ENCODE results near the gene OR51F2. TPM values are rescaled to one million over a fixed set of nuclear protein-coding genes. Genes with fewer than 3 reads are reported as not detected.

Gene OR51F2
- total and polyA plus RNA-seq, 2 experiments from 2014 or later: not detected

DNA sequence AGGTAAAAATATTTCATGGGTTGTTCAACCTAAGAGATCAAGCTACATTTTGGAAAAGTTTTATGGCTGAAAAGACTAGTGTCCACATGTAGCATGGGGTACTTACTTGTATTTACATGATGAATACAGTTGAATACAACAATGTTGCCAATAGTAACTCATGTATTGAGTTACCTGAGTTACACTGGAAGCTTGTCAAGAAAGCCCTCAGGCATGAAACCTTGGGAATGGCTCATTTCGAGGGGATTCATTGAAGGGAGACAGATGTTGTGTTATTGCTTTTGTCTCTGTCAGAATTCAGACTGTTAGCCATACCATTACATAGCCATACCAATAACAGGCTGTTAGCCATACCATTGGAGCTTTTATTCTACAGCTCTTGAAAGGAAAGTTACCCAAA, 9.2 kb downstream of the OR51F2 start:
- Histone ChIP-seq H3K4me1 (ENCODE audit: insufficient read depth) (no peaks in the 10 kb centered on the region), H3K9me2 (ENCODE audit: insufficient read depth) (no peaks in the 10 kb centered on the region), H3K79me2 (replicated peaks; ENCODE audit: insufficient read depth) (no peaks in the 10 kb centered on the region), H3K27me3 (ENCODE audit: insufficient read depth) (no peaks in the 10 kb centered on the region), H3K4me2 (no peak overlapping the region), H3F3A (replicated peaks; ENCODE audit: low read depth) (no peaks in the 10 kb centered on the region), H4K20me1 (replicated peaks; ENCODE audit: insufficient read depth) (no peaks in the 10 kb centered on the region), H3K27ac (ENCODE audit: low read depth) (no peak overlapping the region), H3K36me3 (ENCODE audit: insufficient read depth) (no peaks in the 10 kb centered on the region), H2AFZ (no peak overlapping the region), H3K4me3 (no peak overlapping the region)
- H3K27ac Mint-ChIP-seq: no peak overlapping the region
- H3K4me1 Mint-ChIP-seq: no peaks in the 10 kb centered on the region
- no peak for DNase-seq (ENCODE audit: low spot score)
- H3K36me3 Mint-ChIP-seq (ENCODE audit: low read depth): no peaks in the 10 kb centered on the region
- no peak for ATAC-seq
- no peaks in the 10 kb centered on the region for H3K9me3 Mint-ChIP-seq
- TF ChIP-seq, protein P1, sequence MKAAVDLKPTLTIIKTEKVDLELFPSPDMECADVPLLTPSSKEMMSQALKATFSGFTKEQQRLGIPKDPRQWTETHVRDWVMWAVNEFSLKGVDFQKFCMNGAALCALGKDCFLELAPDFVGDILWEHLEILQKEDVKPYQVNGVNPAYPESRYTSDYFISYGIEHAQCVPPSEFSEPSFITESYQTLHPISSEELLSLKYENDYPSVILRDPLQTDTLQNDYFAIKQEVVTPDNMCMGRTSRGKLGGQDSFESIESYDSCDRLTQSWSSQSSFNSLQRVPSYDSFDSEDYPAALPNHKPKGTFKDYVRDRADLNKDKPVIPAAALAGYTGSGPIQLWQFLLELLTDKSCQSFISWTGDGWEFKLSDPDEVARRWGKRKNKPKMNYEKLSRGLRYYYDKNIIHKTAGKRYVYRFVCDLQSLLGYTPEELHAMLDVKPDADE (IDR thresholded peaks at IDR 0.05): no peak
- TF ChIP-seq, protein P2, sequence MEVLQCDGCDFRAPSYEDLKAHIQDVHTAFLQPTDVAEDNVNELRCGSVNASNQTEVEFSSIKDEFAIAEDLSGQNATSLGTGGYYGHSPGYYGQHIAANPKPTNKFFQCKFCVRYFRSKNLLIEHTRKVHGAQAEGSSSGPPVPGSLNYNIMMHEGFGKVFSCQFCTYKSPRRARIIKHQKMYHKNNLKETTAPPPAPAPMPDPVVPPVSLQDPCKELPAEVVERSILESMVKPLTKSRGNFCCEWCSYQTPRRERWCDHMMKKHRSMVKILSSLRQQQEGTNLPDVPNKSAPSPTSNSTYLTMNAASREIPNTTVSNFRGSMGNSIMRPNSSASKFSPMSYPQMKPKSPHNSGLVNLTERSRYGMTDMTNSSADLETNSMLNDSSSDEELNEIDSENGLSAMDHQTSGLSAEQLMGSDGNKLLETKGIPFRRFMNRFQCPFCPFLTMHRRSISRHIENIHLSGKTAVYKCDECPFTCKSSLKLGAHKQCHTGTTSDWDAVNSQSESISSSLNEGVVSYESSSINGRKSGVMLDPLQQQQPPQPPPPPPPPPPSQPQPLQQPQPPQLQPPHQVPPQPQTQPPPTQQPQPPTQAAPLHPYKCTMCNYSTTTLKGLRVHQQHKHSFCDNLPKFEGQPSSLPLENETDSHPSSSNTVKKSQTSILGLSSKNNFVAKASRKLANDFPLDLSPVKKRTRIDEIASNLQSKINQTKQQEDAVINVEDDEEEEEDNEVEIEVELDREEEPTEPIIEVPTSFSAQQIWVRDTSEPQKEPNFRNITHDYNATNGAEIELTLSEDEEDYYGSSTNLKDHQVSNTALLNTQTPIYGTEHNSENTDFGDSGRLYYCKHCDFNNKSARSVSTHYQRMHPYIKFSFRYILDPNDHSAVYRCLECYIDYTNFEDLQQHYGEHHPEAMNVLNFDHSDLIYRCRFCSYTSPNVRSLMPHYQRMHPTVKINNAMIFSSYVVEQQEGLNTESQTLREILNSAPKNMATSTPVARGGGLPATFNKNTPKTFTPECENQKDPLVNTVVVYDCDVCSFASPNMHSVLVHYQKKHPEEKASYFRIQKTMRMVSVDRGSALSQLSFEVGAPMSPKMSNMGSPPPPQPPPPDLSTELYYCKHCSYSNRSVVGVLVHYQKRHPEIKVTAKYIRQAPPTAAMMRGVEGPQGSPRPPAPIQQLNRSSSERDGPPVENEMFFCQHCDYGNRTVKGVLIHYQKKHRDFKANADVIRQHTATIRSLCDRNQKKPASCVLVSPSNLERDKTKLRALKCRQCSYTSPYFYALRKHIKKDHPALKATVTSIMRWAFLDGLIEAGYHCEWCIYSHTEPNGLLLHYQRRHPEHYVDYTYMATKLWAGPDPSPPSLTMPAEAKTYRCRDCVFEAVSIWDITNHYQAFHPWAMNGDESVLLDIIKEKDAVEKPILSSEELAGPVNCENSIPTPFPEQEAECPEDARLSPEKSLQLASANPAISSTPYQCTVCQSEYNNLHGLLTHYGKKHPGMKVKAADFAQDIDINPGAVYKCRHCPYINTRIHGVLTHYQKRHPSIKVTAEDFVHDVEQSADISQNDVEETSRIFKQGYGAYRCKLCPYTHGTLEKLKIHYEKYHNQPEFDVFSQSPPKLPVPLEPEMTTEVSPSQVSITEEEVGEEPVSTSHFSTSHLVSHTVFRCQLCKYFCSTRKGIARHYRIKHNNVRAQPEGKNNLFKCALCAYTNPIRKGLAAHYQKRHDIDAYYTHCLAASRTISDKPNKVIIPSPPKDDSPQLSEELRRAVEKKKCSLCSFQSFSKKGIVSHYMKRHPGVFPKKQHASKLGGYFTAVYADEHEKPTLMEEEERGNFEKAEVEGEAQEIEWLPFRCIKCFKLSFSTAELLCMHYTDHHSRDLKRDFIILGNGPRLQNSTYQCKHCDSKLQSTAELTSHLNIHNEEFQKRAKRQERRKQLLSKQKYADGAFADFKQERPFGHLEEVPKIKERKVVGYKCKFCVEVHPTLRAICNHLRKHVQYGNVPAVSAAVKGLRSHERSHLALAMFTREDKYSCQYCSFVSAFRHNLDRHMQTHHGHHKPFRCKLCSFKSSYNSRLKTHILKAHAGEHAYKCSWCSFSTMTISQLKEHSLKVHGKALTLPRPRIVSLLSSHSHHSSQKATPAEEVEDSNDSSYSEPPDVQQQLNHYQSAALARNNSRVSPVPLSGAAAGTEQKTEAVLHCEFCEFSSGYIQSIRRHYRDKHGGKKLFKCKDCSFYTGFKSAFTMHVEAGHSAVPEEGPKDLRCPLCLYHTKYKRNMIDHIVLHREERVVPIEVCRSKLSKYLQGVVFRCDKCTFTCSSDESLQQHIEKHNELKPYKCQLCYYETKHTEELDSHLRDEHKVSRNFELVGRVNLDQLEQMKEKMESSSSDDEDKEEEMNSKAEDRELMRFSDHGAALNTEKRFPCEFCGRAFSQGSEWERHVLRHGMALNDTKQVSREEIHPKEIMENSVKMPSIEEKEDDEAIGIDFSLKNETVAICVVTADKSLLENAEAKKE (CRISPR knock-in tag; IDR thresholded peaks at IDR 0.05): no peak
- TF ChIP-seq EZH2 (IDR thresholded peaks at IDR 0.05; ENCODE audit: low read depth, unreplicated experiment) (no peak), NANOG (IDR thresholded peaks at IDR 0.05; ENCODE audit: borderline replicate concordance) (no peak), CREB1 (CRISPR knock-in tag; IDR thresholded peaks at IDR 0.05; ENCODE audit: low read depth) (no peak), ZNF114 (CRISPR knock-in tag; IDR thresholded peaks at IDR 0.05) (no peak), POLR2AphosphoS5 (IDR thresholded peaks at IDR 0.05; ENCODE audit: low read depth) (no peak), EZH2phosphoT487 (IDR thresholded peaks at IDR 0.05; ENCODE audit: unreplicated experiment) (no peak), JUNB (IDR thresholded peaks at IDR 0.05; ENCODE audit: unreplicated experiment) (no peak)
- TF ChIP-seq, protein P3, sequence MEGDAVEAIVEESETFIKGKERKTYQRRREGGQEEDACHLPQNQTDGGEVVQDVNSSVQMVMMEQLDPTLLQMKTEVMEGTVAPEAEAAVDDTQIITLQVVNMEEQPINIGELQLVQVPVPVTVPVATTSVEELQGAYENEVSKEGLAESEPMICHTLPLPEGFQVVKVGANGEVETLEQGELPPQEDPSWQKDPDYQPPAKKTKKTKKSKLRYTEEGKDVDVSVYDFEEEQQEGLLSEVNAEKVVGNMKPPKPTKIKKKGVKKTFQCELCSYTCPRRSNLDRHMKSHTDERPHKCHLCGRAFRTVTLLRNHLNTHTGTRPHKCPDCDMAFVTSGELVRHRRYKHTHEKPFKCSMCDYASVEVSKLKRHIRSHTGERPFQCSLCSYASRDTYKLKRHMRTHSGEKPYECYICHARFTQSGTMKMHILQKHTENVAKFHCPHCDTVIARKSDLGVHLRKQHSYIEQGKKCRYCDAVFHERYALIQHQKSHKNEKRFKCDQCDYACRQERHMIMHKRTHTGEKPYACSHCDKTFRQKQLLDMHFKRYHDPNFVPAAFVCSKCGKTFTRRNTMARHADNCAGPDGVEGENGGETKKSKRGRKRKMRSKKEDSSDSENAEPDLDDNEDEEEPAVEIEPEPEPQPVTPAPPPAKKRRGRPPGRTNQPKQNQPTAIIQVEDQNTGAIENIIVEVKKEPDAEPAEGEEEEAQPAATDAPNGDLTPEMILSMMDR (conservative IDR thresholded peaks at IDR 0.05; ENCODE audit: low read depth in 2 of 2): no peak
- no peak overlapping the region for H3K4me3 Mint-ChIP-seq
- H3K27me3 Mint-ChIP-seq (ENCODE audit: insufficient read depth, low read depth, poor library complexity): no peaks in the 10 kb centered on the region

All from GM23338 (cell line).